NOMO-1 treated with DMSO at 0.1 percent for 48 hours (cell line): Measurements from ENCODE around the gene ZNF268.
"Not testable (repeated sequence)": the region's sequence is repeated elsewhere in the genome, so short reads cannot be mapped to it uniquely, and the experiment has no call there.

ENCODE experiments used
- DNase-seq: peaks from one replicate; lab custom pipeline; 2025; ENCODE audit not compliant: unreplicated experiment; lab: John Stamatoyannopoulos, UW

ZNF268 gene

GRCh38 chr12:133226690-133227089 is 45.4 kb downstream of the ZNF268 start:
- no peak for DNase-seq

GRCh38 chr12:133227281-133227852 is 46.1 kb downstream of the ZNF268 start:
- no peak for DNase-seq

GRCh38 chr12:133231001-133231400 is 49.7 kb downstream of the ZNF268 start:
- DNase-seq = no peak

GRCh38 chr12:133233006-133233405 is 51.7 kb downstream of the ZNF268 start:
- DNase-seq = no peak

- DNase-seq = no peak
Observed at GRCh38 chr12:133233993-133234564, 52.8 kb downstream of the ZNF268 start.

- no peak for DNase-seq
Observed at GRCh38 chr12:133234971-133235370, 53.7 kb downstream of the ZNF268 start.

GRCh38 chr12:133235401-133236112 is 54.3 kb downstream of the ZNF268 start, which contains the start of gene ANHX:
TSS of gene ANHX (minus strand) at chr12:133235877. CDS start at chr12:133234356, 1,521 bp downstream.
- DNase-seq = no peak

GRCh38 chr12:133236144-133236543 is 54.8 kb downstream of the ZNF268 start:
- no peak for DNase-seq

GRCh38 chr12:133236556-133236955 is 55.3 kb downstream of the ZNF268 start:
- no peak for DNase-seq

GRCh38 chr12:133251732-133252131 is 70.4 kb downstream of the ZNF268 start:
- DNase-seq = no peak

- not testable (repeated sequence) for DNase-seq
Observed at GRCh38 chr12:133255833-133256232, 74.5 kb downstream of the ZNF268 start.

- no peak for DNase-seq
Observed at GRCh38 chr12:133256321-133256720, 75.0 kb downstream of the ZNF268 start.

GRCh38 chr12:133264173-133264572 is 82.9 kb downstream of the ZNF268 start:
- DNase-seq = no peak
